ENCODE data around the gene CCNJ. TPM values are rescaled to one million over a fixed set of nuclear protein-coding genes. Genes with fewer than 3 reads are reported as not detected.

Gene CCNJ
- total RNA-seq, 4 donors from 2014 or later = 2.4 to 5.1 (median 4.7) TPM

DNA sequence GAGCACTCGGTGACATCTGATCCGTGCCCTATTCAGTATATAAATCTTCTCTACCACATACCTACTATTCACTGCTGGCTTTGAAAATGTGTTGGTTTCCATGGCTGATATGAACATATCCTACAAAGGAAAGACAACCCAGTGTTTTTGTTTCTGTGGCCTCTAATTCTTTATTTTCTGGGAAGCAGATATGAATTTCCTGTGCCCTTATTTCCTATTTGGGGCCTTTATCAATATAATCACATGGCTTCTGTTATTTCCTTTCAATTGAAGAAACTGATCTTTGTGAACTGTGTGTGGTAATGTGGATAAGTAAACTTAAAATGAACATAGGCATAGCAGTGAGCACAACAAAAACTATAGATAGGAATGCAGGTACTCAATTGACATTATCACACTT lies 10.6 kb downstream of the CCNJ start:
- H3K27me3 ChIP-seq = no peaks in the 10 kb centered on the region
- H3K27ac ChIP-seq = no peak overlapping the region
- no peaks in the 10 kb centered on the region for H3K9me3 ChIP-seq
- H3K4me1 ChIP-seq = no peaks in the 10 kb centered on the region
- H3K4me3 ChIP-seq = no peak overlapping the region
- no peak for TF ChIP-seq EP300 (IDR thresholded peaks at IDR 0.05)
- TF ChIP-seq POLR2A (IDR thresholded peaks at IDR 0.05) = no peak
- TF ChIP-seq CTCF (IDR thresholded peaks at IDR 0.05) = no peak
- no peak for DNase-seq (ENCODE audit: low spot score in 2 of 2)
- H3K36me3 ChIP-seq = peaks cover 0 to 37% (median 8%) of the 10 kb centered on the region in 3 donors
- WGBS, 2 donors = 85 to 88% methylated on average over 2 of the region's 2 CpGs

DNA sequence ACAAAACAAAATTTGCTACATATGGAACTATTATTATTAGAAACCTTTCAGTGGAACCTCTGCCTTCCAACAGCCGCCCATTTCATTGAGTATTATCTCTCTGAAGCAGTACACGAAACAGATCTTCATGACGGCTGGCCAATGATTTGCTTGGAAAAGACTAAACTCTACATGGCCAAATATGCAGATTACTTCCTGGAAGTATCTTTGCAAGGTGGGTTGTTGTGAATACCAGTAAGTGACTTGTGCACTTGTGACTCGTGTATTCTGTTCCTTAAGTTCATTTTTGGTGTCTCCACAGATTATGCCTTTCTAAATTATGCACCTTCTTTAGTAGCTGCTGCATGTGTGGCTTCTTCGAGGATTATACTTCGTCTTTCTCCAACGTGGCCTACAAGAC lies 13.4 kb downstream of the CCNJ start:
- no peaks in the 10 kb centered on the region for H3K4me1 ChIP-seq
- no peak for DNase-seq (ENCODE audit: low spot score in 2 of 2)
- H3K27me3 ChIP-seq = no peaks in the 10 kb centered on the region
- no peaks in the 10 kb centered on the region for H3K9me3 ChIP-seq
- no peak for TF ChIP-seq POLR2A (IDR thresholded peaks at IDR 0.05)
- TF ChIP-seq CTCF (IDR thresholded peaks at IDR 0.05) = no peak
- no peak for TF ChIP-seq EP300 (IDR thresholded peaks at IDR 0.05)
- H3K36me3 ChIP-seq = peaks cover 0 to 45% (median 8%) of the 10 kb centered on the region in 3 donors
- H3K27ac ChIP-seq = no peak overlapping the region
- 89 to 90% methylated on average over 7 of the region's 7 CpGs for WGBS, 2 donors
- no peak overlapping the region for H3K4me3 ChIP-seq

DNA sequence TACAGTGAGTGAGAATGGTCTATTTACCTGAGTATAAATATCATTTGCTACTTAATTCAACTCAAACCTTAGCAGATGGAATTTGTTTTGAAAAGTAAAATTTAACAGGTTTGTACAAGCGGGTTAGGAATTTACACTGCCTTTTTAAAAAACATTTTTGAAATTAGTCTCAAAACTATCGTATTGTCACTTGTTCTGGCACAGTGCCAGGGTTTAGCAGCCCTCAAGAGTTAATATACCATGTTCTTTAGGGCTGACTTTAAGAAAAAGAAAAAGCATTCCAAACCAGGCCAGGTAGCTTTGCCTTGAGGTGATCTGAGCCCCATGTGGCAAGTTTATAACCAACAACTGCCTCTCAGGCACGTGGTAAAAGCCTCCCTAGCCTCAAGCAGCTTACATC lies 17.8 kb downstream of the CCNJ start:
- no peaks in the 10 kb centered on the region for H3K27me3 ChIP-seq
- H3K27ac ChIP-seq = no peak overlapping the region
- H3K4me3 ChIP-seq = no peak overlapping the region
- DNase-seq (ENCODE audit: low spot score in 2 of 2) = no peak
- H3K4me1 ChIP-seq = no peaks in the 10 kb centered on the region
- no peaks in the 10 kb centered on the region for H3K9me3 ChIP-seq
- WGBS, 2 donors = 87 to 90% methylated on average over 3 of the region's 3 CpGs
- TF ChIP-seq POLR2A (IDR thresholded peaks at IDR 0.05) (no peak), EP300 (IDR thresholded peaks at IDR 0.05) (no peak), CTCF (IDR thresholded peaks at IDR 0.05) (no peak)
- H3K36me3 ChIP-seq = peaks cover 0 to 62% (median 8%) of the 10 kb centered on the region in 3 donors

DNA sequence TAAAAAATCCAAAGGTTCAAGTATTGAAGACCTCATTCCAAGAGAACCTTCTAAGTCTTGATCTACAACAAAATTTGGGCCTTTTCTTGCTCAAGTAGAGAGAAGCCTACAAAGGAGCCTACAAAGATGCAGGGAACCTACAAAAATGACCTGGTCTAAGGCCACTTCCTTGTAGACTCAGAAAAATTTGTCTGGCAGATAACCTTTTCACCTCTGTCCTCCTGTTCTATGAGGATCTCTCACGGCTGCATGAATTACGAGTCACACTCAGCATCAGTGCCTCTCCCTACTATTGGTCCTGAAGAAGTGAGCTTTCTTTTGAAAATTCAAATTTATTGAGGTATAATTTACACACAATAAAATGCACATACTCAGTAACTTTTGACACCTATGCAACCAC lies 29.3 kb downstream of the CCNJ start:
- H3K9me3 ChIP-seq = no peaks in the 10 kb centered on the region
- no peak for TF ChIP-seq CTCF (IDR thresholded peaks at IDR 0.05)
- TF ChIP-seq EP300 (IDR thresholded peaks at IDR 0.05) = no peak
- no peak for TF ChIP-seq POLR2A (IDR thresholded peaks at IDR 0.05)
- WGBS, 2 donors = 65 to 78% methylated on average over 2 of the region's 2 CpGs
- no peaks in the 10 kb centered on the region for H3K4me1 ChIP-seq
- H3K36me3 ChIP-seq = peaks cover 0 to 12% (median 0%) of the 10 kb centered on the region in 3 donors
- H3K27me3 ChIP-seq = no peaks in the 10 kb centered on the region
- no peak for DNase-seq (ENCODE audit: low spot score in 2 of 2)
- no peak overlapping the region for H3K27ac ChIP-seq
- H3K4me3 ChIP-seq = no peak overlapping the region

- TF ChIP-seq EP300 (IDR thresholded peaks at IDR 0.05) = no peak
- no peak for TF ChIP-seq CTCF (IDR thresholded peaks at IDR 0.05)
- TF ChIP-seq POLR2A (IDR thresholded peaks at IDR 0.05) = no peak
- no peaks in the 10 kb centered on the region for H3K9me3 ChIP-seq
- H3K4me1 ChIP-seq = no peaks in the 10 kb centered on the region
- H3K27me3 ChIP-seq = no peaks in the 10 kb centered on the region
- no peak overlapping the region for H3K27ac ChIP-seq
- H3K4me3 ChIP-seq = no peak overlapping the region
- no peak for DNase-seq (ENCODE audit: low spot score in 2 of 2)
- H3K36me3 ChIP-seq = peaks cover 0 to 12% (median 0%) of the 10 kb centered on the region in 3 donors
- 83 to 87% methylated on average over 1 of the region's 1 CpG for WGBS, 2 donors
Measured at GRCh38 chr10:96073722-96074121, 30.3 kb downstream of the CCNJ start.
